Measurements from ENCODE around the gene RAB17.

RAB17 gene

GRCh38 chr2:237536617-237537016, 53.9 kb downstream of the RAB17 start:
- DNase-seq (ENCODE audit: low spot score), result no peak

GRCh38 chr2:237536083-237536415, 54.5 kb downstream of the RAB17 start:
- no peak for DNase-seq (ENCODE audit: low spot score)

GRCh38 chr2:237535385-237536082, 55.0 kb downstream of the RAB17 start:
- no peak for DNase-seq (ENCODE audit: low spot score)

DNA sequence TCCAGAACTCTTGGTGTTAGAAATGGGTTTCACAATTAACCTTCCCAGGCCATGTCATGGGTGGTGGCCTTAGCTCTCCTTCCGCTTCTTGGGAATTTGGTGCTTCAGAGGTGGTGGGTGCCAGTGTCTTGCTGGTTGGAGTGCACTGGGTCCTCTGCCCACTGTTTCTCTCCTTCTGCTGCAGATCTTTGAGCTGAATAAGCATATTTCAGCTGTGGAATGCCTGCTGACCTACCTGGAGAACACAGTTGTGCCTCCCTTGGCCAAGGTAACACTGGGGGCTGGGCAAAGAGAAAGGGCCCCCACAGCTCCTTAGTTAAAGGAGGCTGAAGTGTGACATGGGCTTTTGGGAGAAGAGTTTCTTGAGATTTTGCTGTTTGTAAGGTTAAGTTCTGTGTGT, 56.2 kb downstream of the RAB17 start:
- no peak for DNase-seq (ENCODE audit: low spot score)

- DNase-seq (ENCODE audit: low spot score), result no peak
Observed at GRCh38 chr2:237533668-237534161, 56.8 kb downstream of the RAB17 start.

- DNase-seq (ENCODE audit: low spot score), result no peak
Observed at GRCh38 chr2:237532160-237532559, 58.4 kb downstream of the RAB17 start.

DNA sequence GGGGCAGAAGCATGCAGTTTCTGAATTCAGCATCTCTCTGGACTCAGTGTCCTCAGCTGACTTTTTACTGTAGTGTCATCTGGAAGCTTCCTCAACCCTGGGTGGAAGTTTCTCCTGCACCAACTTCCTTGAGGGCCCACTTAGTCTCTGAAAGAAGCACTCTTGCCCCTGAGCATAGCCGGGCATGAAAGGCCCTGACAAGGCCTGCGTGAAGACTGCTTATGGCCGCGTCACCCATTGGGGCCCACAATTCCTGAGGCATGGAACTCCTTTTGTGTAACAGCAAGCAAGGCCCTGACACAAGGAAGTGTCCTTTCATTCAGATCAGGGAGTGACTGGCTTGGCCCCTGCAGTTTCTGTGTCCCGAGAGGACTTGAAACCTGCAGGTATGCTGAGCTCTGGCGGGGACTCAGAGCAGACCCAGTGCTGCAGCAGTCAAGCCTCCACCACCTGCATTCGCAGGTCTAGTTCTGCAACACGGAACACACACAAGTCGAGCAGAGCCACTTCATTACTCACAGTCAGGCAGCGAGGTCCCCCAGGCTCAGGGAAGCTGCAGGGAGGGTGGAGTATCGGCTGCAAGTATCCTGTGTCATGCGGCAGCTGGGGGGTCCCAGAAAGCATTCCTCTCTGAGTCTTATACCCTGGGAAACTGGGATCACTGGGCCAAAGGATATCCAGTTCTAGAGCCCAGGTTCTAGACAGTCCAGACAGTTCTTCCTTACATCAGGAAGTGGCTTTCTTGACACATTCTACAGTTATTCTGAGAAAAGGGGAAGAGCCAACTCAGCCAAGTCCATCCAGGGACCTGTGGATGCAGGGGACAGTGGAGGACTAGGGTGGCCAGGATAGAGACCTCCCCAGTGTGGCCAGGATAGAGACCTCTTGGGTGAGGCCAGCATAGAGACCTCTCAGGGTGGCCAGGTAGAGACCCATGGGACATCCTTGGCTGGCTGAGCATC, 59.8 kb downstream of the RAB17 start:
- no peak for DNase-seq (ENCODE audit: low spot score)

- no peak for DNase-seq (ENCODE audit: low spot score)
Observed at GRCh38 chr2:237529452-237530402, 60.8 kb downstream of the RAB17 start.

GRCh38 chr2:237527766-237528165, 62.8 kb downstream of the RAB17 start:
- DNase-seq (ENCODE audit: low spot score), result no peak

GRCh38 chr2:237527233-237527632, 63.3 kb downstream of the RAB17 start:
- DNase-seq (ENCODE audit: low spot score), result no peak

GRCh38 chr2:237525559-237526157, 64.9 kb downstream of the RAB17 start:
- DNase-seq (ENCODE audit: low spot score), result no peak

- no peak for DNase-seq (ENCODE audit: low spot score)
Observed at GRCh38 chr2:237524631-237525030, 65.9 kb downstream of the RAB17 start.

Measured in COLO829 (cell line).